ENCODE results near the gene SLC22A16.
A peak's percentile ranks its signal among the peaks of the same experiment; 100 is the strongest.
"Not testable (repeated sequence)": the region's sequence is repeated elsewhere in the genome, so short reads cannot be mapped to it uniquely, and the experiment has no call there.

The SLC22A16 gene

DNA sequence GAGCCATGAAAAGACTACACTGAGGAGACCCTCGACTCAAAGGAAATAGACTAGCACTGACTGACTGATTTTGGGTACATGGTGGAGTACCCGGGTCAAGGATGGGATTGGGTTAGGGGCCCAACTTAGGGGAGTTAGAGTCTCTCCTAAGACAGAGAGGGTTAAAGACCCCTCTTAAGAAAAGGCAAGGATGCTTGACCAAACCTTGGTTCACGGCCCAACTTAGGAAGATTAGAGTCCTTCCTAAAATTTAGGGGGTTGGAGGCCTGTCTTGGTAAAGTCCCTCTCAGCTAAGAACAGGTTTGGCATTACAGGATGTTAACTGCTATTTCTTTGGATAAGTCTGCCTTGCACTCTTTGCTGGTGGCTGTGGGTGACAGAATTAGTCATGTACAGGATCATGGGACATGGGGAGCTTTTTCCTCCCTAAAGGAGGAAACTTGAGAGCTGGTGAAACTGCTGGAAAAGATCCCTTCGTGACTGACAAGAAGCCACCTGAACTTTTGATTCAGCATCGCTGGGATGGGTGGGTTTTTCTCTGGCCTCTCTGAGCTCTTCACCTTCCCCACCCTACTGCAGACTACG is 12.3 kb upstream of the SLC22A16 start:
- DNase-seq: no peak

DNA sequence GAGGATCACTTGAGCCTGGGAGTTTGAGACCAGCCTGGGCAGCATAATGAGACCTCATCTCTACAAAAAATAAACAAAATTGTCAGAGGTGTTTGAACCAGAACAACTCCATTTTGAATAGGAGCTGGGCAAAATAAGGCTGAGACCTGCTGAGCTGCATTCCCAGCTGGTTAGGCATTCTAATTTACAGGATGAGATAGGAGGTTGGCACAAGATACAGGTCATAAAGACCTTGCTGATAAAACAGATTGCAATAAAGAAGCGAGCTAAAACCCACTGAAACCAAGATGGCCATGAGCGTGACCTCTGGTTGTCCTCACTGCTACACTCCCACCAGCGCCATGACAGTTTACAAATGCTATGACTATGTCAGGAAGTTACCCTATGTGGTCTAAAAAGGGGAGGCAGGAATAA is 11.6 kb upstream of the SLC22A16 start:
- DNase-seq: not testable (repeated sequence)

DNA sequence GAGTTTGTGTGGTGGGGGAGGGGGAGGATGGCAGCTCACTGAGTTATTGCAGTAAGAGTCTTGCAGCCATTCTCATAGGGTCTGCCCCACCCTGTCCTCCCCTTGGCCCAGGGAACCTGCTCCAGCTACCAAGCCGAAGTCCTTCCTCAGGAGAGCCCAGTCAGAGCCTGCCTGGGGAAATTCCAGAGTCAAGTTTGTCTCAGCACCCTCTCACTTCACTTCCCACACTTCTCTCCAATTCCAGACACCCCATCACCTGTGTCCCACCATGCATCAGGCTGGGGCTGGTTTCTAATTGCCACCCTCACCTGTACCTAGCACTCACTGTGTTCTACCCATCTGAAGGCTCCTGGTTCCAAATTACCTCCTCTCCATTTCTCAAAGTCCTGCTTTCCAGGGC is 10.3 kb upstream of the SLC22A16 start:
- DNase-seq: no peak

DNA sequence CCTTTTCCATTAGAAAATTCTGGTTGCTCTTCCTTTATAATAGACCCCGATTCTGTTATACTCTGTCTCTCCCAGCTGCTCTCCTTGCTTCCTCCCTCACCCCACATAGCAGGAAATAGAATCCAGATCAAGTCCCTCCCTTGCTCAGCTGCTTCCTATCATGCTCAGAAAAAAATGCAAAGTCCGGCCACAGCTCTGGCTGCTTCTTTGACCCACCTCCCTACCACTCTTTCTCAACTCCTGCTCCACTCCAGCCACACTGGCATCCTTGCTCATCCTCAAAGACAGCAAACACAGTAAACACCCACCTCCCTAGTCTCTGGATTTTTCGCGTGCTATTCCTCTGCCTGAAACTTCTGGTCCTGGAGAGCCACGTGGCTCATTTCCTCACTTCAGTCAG is 9.1 kb upstream of the SLC22A16 start:
- no peak for DNase-seq

DNA sequence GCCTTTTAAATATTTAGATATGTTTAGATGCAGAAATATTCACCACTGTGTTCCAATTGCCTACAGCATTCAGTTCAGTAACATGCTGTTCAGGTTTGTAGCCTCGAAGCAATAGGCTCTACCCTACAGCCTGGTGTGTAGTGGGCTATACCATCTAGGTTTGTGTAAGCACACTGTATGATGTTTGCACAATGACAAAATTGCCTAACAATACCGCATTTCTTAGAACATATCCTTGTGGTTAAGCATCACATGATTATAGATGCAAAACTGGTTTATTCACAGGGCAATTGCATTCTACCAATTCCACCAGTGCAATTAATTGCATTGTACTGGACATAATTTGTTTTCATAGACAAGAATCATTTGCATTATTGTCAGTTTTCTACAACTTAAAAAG is 7.9 kb upstream of the SLC22A16 start:
- no peak for DNase-seq

DNA sequence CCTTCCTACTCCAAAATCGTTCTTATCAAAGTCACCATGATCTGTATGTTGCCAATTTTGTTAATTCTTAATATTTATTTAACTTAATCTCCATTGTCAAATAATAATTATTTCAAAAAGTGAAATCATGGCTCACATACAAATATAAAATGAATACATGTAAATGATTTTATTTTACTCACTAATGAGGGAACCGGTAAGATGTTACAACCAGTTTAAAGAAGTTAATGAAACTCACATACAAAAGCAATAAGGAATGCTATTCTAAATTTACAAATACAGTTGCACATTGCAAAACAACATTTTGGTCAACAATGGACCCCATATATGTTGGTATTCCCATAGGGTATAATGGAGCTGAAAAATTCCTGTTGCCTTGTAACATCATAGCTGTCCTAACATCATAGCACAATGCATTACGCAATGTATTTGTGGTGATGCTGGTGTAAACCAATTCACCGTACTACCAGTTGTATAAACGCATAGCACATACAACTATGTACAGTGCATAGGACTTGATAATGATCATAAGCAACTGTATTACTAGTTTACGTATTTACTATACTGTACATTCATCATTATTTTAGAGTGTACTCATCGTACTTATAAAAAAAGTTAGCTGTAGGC is 6.5 kb upstream of the SLC22A16 start:
- DNase-seq: no peak

DNA sequence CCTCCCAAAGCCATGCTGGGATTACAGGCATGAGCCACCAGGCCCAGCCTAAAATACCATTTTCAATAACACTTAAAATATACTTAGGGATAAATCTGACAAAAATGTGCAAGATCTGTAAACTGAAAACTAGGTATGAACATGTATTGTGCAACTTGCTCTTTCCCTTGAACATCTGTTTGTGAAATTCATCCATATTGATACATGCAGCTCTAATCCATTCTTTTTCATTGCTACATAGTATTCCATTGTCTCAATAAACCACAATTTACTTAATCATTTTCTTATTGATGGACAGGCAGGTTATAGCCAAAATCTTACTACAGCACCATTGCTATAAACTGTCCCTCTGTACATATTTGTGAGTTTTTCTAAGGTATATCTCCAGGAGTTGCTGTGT is 4.7 kb upstream of the SLC22A16 start:
- DNase-seq: no peak

DNA sequence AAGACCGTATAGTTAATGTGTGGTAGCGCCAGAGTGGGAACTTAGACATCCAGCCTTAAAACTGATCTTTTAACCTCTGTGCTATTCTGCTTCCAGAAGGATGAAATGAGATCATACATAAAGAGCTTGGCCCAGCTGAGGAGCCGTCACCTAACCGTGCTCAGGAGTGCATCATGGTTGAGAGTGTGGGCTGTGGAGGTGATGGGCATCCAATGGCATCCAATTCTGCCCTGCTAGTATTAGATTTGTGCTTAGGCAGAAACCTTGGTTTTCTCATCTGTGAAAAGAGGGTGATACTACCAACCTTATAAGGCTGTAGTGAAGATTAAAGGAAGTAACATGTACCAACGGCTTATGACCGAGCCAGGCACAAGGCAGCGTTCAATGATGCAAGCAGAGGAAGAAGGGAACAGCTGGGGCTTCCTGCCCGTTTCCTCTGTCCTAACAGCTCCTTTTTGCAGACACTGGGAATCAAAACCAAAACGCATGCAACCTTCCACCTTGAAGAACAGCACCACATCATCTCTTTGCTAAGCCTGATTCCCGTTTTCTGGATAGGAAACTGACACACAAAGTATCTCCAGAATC is 1.3 kb downstream of the SLC22A16 start:
- peak in 1 of 2 donors; percentile 42 for DNase-seq

DNA sequence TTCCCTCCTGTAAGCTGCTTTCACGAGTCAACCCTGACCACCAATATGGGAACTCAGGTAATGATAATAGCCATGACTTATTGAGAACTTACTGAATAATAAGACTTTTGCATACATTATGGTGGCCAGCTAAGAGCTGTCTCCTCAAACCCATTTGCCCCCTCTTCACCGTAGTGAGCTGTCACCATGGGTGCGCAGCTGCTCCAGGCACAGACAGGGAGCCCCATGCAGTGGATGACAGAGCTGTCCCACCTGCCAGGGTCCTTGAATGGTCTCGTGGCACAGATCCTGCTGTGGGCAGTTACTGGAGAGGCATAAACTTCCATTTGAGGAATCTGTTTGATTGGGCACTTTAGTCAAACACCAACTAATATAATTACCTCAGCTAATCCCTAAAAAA is 1.9 kb downstream of the SLC22A16 start:
- DNase-seq: no peak

DNA sequence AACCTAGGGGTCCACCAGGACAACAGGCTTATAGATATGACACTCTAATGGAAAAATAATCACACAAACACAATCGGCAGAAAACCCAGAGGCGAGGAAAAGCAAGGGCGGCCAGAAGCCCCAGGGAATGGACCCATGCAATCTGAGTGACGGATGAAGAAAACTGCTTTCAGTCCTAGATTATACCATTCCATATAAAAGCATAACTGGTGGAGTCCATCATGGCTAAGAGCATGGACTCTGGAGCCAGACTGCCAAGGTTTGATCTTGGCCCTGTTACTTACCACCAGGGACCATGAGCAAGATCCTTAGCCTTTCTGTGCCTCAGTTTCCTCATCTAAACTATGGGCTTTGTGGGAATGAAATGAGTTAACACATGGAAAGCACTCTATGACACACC is 3.7 kb downstream of the SLC22A16 start:
- DNase-seq: no peak

DNA sequence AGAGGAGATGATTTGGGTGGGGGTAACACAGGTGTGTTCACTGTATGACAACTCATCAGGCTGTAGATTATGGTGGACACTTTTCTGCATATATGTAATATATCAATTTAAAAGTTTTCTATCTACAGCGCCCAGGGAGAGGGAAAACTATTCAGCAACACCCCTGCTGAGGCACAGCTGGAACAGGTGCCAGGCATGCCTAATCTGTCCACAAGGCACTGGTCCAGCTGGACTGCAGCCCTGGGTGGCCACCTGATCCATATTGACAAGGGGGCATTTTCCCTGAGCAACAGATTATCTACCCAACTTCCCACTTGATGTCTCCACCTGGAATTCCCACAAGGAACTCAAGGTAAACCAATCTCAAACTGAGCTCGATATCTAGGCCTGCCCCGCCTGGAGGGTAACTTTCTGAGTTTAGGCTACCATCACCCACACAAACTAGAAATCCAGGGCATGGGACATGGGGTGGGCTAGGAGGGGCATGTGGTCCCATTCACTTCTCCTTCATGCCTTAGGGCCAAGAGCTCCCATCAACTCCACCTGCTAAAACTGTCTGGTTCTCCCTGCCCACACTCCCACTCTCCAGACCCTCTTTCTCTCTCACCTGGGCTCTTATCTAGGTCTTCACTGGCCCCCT is 4.6 kb downstream of the SLC22A16 start:
- DNase-seq: no peak

DNA sequence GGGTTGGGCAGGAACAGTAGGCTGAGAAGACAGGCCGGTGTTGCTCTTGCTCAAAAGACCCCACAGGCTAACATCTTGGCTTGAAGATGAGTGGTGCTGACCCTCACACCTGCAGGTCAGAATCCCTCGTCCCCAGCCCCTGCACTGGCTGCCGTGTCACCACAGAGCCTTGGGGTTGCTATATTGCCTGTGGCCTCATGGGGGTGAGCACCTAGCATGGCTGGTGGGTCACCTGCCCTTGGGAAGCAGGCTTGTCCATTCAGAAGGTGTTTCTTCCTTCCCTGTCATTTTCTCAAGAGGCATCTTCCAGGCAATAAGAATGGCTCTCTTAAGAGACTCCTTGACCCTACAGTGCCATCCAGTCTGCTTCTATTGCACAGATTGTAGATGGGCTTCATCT is 7.7 kb downstream of the SLC22A16 start:
- no peak for DNase-seq

DNA sequence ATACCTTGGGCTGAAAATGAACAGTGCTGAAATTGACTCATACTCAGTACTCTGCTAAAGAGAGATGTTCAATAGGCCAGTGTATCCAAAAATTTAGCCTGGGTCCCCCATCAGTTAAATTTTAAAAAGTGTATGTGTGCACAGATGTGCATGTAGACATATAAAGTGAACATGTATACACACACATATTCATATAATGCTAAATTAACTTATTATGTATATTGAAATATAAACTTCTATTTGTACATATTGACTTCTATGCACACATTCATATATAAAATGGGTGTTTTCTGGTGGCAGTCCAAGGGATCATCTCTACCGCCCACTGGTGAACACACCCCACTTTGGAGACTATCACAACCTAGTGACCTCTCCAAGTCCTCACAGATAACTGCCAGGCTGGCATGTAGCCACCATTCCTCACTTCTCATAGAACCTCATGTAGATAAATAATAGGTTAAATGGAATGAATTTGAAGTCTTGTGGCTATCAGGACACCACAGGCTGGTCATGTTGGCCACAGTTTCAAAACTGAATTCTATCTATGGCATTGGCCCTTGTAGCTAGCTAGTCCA is 8.8 kb downstream of the SLC22A16 start:
- DNase-seq: no peak

DNA sequence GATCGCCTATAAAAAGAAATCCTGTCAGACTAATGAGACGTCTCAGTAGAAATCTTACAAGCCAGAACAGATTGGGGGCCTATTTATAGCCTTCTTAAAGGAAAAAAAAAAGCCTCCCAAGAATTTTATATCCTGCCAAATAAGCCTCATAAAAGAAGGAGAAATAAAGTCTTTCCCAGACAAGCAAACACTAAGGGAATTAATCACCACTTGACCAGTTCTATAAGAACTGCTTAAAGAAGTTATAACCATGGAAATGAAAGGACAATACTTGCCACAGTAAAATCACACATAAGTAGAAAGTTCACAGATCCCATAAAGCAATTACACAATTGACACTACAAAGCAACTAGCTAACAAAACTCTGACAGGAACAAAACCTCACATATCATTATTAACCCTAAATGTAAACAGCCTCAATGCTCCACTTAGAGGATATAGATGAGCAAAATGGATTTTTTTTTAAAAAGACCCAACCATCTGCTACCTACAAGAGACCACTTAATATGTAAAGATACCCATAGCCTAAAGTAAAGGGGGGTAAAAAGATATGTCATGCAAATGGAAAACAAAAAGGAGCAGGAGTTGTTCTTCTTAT is 13.4 kb downstream of the SLC22A16 start:
- DNase-seq: no peak

DNA sequence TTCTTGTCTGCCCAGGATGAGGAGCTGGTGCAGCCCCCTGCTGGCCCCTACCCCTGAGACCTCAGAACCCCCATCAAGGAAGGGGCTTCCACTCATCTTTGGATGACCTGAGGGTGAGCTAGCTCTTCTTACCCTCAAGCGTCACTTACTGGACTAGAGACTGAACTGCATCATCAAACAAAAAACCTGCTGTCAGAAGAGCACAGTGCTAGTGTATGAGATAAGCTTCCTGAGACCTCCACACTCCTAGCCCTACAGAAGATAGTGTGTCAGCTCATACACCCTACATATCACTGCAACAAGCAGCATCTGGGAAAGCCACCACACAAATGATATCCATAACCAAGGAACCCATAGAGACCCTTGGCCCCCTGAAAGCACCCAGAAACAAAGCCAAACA is 15.0 kb downstream of the SLC22A16 start:
- no peak for DNase-seq

DNA sequence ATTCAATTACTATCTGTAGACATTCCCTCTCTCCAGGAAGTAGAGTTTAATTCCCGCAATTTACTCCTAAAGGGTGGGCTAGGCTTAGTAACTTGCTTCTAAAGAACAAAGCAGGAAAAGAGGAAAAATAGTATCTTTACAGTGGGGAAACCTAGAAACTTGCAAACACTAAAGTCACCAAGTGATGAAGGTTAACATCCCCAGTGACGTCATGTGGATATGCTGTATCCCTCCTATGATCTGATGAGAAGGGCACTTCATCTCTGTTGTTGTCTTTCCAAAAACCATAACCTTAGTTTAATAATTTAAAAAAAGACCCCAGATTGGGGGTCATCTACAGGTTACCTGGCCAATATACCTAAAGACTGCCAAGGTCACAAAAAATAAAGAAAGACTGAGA is 17.3 kb downstream of the SLC22A16 start:
- no peak for DNase-seq

DNA sequence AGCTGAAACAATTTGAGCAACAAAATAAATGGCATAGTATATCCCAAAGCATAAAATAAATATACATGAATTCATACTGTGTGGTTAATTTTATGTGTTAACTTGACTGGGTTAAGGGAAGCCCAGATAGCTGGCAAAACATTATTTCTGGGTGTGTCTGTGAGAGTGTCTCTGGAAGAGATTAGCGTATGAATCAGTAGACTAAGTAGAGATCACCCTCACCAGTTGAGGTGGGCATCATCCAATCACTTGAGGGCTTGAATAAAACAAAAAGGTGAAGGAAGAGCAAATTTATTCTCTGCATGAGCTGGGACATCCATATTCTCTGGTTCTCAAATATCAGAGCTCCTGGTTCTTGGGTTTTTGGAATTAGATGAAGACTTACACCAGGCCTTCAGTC is 17.9 kb downstream of the SLC22A16 start:
- DNase-seq: no peak

DNA sequence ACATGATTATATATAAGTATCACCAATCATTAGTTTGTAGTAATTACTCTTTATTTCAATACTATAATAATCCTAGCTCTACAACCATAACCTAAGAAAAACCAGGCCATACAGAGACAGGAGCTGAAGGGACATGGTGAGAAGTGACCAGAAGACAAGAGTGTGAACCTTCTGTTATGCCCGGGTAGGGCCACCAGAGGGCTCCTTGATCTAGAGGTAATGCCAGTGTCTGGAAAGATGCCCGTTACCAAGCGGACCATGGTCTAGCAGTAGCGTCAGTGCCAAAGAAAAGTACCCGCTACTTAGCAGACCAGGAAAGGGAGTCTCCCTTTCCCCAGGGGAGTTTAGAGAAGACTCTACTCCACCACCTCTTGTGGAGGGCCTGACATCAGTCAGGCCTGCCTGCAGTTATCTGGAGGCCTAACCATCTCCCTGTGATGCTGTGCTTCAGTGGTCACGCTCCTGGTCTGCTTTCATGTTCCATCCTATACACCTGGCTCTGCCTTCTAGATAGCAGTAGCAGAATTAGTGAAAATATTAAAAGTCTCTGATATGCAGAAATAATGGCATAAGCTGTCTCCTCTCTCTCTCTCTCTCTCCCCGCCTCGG is 18.7 kb downstream of the SLC22A16 start:
- peak in 1 of 2 donors; percentile 10 for DNase-seq

DNA sequence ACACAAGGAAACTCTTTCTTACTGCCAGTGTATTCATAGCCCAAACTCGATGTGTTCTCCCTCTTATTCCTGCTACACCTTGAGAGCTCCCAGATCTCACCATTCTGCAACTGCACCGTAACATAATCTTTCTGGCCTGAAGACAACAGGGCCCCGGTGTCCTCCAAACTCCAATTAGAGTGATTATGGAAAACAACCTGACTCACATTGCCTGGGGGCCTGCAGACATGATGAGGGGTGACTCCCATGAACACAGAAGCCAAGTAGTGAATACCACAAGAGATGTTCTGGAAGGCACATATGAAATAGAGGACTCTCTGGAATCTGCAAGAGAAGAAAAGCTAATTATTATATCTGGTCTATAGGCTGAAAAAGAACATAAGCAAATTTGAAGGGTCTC is 19.7 kb downstream of the SLC22A16 start:
- DNase-seq: no peak

DNA sequence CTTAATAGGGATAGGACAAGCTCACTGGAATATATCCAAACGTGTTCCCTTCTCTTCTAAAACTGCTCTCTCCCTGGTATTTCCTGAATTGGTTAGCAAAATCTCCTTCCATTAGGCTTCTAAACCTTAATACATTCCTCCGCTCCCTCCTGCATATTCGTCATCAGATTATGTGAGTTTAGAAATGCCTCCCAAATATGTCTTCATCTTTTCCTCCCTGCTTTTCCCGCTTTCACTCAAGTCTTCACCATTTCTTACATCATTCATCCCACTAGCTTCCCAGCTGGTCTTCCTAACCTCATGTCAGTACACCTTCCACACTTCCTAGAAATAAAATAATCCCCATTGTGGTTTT is 26.9 kb downstream of the SLC22A16 start:
- DNase-seq: no peak

DNA sequence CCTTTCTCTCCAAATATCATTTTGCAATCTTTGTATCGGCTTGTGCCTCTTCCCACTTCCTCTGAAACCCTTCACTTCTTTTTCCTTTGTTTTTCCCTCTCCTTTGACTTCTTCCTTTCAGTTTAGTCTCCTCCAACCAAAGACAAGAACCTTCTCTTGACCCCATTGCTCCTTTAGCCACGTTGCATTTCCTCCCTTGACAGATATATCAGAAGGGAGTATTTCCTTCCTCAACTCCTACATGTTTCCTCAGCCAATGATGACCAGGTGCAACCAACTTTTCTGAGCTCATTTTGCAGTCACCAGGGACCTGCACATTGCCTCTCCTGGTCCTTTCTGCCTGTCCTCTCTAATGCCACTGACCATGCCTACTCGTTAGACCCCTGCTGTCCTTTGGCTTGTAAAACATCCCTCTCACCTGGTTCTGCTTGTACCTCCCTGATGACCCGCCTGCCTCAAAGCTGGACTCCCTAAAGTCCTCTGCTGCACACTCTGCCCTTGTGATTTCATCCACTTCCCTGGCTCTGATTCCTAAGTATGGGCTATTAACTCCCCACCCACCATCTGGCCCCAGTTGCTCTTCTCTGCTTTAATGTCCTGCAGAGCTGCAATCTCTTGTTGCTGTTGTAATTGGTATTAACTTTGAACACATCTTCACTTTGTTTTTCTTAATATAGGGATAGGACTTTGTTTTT is 27.4 kb downstream of the SLC22A16 start:
- no peak for DNase-seq

DNA sequence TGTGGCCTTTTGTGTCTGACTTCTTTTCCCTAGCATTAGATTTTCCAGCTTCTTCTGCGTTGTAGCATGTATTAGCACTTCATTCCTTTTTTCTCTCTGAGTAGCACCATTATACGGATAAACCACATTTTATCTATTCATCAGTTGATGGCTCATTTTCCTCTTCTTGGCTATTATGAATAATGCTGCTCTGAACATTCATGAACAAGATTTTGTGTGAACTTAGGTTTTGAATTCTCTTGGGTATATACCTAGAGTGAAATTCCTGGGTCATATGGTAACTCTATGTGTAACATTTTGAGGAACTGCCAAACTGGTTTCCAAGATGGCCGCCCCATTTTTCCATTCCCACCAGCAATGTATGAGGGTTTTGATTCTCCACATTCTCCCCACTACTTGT is 28.7 kb downstream of the SLC22A16 start:
- DNase-seq: no peak

DNA sequence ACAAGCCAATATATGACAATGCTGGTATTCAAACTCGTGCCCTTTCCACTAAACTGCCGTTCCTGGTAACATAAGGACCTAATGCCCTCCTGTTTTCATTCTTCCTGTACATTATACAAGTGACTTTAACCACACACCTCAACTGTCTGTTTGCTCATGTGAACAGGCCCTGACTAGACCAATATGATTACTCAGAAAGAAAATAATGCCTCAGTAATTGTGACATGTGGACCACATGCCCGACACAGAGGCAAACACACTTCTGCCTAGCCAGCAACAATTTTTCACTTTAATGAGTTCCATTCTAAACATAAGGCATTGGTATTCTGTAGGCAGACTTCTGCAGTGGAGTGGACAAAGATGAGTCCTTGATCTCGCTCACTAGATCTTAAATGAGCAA is 30.0 kb downstream of the SLC22A16 start:
- no peak for DNase-seq
